Activated naive CD4-positive, alpha-beta T cell treated with anti-CD3 and anti-CD28 coated beads for 36 hours (primary cell): ENCODE results near the gene SYNRG. TPM values are rescaled to one million over a fixed set of nuclear protein-coding genes. Genes with fewer than 3 reads are reported as not detected.
A peak's percentile ranks its signal among the peaks of the same experiment; 100 is the strongest.

Experiments
- CTCF ChIA-PET: fragments of 350-600 bp; sonication (Branson Sonifier 250); formaldehyde crosslinking; loops from one replicate; lab custom pipeline; 2021; ENCODE audit warnings: antibody characterized with exemption; lab: Charles Lee
- DNase-seq: peaks from one replicate; pipeline ENCODE4 v3.0.0-alpha.2; 2020
- H3K27ac Mint-ChIP-seq: one replicate; pipeline ENCODE4 v1.8.0; 2021; ENCODE audit warnings: mild to moderate bottlenecking, mixed read lengths
- H3K27me3 Mint-ChIP-seq: one replicate; pipeline ENCODE4 v1.8.0; 2021; ENCODE audit warnings: low read depth, mixed read lengths
- H3K36me3 Mint-ChIP-seq: one replicate; pipeline ENCODE4 v1.8.0; 2021; ENCODE audit warnings: low read depth, mixed read lengths
- H3K4me1 Mint-ChIP-seq: one replicate; pipeline ENCODE4 v1.8.0; 2021; ENCODE audit warnings: low read depth, mixed read lengths
- H3K4me3 Mint-ChIP-seq: one replicate; pipeline ENCODE4 v1.8.0; 2021; ENCODE audit warnings: mild to moderate bottlenecking, moderate library complexity, mixed read lengths
- H3K9me3 Mint-ChIP-seq: one replicate; pipeline ENCODE4 v1.8.0; 2021; ENCODE audit warnings: mixed read lengths
- intact Hi-C: fragments of 100-400 bp; cut with micrococcal nuclease; formaldehyde crosslinking; loops from one replicate; pipeline ENCODE4 v1.15.1; 2023
- total RNA-seq, 2 experiments: library from RNA; stranded (reverse); gene quantifications; one replicate each; pipeline ENCODE4 v1.2.3, GENCODE V29; 2021

SYNRG gene
- total RNA-seq, 2 experiments from 2014 or later, result 39.1 to 40.1 TPM

DNA sequence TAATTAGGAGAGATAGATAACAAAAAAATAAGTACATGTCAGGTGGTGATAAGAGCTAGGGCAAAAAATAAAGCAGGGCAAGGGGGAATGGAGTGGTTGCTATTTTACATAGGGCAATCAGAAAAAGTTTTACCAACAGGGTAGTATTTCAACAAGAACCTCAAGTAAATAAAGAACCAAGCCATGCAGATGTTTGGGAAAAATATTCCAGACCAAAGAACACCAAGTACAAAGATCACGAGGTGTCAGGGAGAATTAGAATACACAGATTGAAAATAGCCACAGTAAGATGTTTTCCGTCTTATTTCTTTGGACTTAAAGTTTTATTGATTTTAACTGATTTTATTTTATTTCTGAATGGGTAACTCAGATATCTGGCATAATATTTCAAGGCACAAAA is 11.1 kb downstream of the SYNRG start:
- CTCF ChIA-PET, result no interaction called here
- Mint-ChIP-seq H3K4me1 (peaks cover 29% of the 10 kb centered on the region), H3K27ac (no peak overlapping the region), H3K36me3 (peaks cover 26% of the 10 kb centered on the region), H3K27me3 (no peaks in the 10 kb centered on the region), H3K4me3 (no peak overlapping the region), H3K9me3 (no peaks in the 10 kb centered on the region)
- intact Hi-C loops, result no loop called here
- DNase-seq, result no peak

- DNase-seq, result no peak
- peaks cover 47% of the 10 kb centered on the region for H3K4me1 Mint-ChIP-seq
- H3K9me3 Mint-ChIP-seq, result no peaks in the 10 kb centered on the region
- H3K27ac Mint-ChIP-seq, result peak overlapping the region; percentile 4
- CTCF ChIA-PET, result no interaction called here
- intact Hi-C loops, result no loop called here
- no peaks in the 10 kb centered on the region for H3K27me3 Mint-ChIP-seq
- no peak overlapping the region for H3K4me3 Mint-ChIP-seq
- peaks cover 26% of the 10 kb centered on the region for H3K36me3 Mint-ChIP-seq
These were observed 16.9 kb downstream of the SYNRG start for GRCh38 chr17:37592291-37592690.

DNA sequence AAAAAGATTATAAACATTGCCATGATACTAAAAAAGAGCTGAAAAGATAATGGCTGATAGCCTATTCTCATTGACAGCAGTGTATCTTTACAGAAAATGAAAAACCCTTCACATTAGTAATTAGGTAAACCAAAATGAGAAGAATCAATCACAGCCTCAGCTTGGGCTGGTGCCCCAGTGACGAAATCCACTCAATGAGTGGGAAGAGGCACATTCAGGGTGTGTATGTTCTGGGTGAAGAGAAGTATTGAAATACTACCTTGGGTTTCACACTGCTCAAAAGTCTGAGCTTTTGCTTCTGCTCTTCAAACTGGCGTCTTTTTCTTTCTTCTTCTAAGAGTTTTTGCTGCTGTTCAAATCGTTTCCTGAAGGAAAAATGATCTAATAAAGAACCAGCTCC is 24.2 kb downstream of the SYNRG start:
- no peaks in the 10 kb centered on the region for H3K27me3 Mint-ChIP-seq
- CTCF ChIA-PET, result no interaction called here
- no peak overlapping the region for H3K4me3 Mint-ChIP-seq
- H3K36me3 Mint-ChIP-seq, result peaks cover 13% of the 10 kb centered on the region
- no peak overlapping the region for H3K27ac Mint-ChIP-seq
- H3K9me3 Mint-ChIP-seq, result no peaks in the 10 kb centered on the region
- DNase-seq, result no peak
- peaks cover 14% of the 10 kb centered on the region for H3K4me1 Mint-ChIP-seq
- intact Hi-C loops, result loop anchor here (5.0 kb wide), 1 partner anchor 33 kb away; no protein-coding TSS in a partner anchor

DNA sequence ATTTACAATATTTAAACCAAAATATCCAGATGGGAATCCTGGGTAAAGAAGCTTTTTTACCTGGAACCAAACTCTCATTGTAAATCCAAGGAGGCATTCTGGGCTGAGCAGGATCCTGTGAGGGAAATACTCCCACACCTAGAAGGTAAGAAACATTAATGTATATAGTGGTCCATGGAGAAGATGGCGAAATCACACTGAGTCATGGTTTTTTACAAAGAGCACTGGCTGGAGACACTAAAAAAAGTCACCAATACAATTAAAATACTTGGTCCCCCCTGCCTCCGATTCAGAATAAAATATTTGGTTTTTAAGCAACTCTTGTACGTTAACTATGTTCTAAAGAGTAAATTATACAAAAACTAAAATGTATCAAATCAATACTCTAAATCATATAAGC is 32.9 kb downstream of the SYNRG start:
- intact Hi-C loops, result no loop called here
- CTCF ChIA-PET, result no interaction called here

GRCh38 chr17:37574427-37574826 is 34.8 kb downstream of the SYNRG start:
- intact Hi-C loops, result loop anchor here (5.0 kb wide), 1 partner anchor 33 kb away; the partner anchor contains the start of gene SYNRG
- Mint-ChIP-seq H3K4me1 (no peaks in the 10 kb centered on the region), H3K27ac (no peak overlapping the region), H3K9me3 (peaks cover 4% of the 10 kb centered on the region), H3K4me3 (no peak overlapping the region), H3K27me3 (no peaks in the 10 kb centered on the region), H3K36me3 (peaks cover 31% of the 10 kb centered on the region)
- CTCF ChIA-PET, result no interaction called here
- no peak for DNase-seq

More for the DNA sequence above, 32.9 kb downstream of the SYNRG start:
- H3K4me3 Mint-ChIP-seq, result no peak overlapping the region
- no peak for DNase-seq
- H3K27me3 Mint-ChIP-seq, result no peaks in the 10 kb centered on the region
- no peak overlapping the region for H3K27ac Mint-ChIP-seq
- H3K4me1 Mint-ChIP-seq, result no peaks in the 10 kb centered on the region
- H3K36me3 Mint-ChIP-seq, result peaks cover 34% of the 10 kb centered on the region
- H3K9me3 Mint-ChIP-seq, result peaks cover 4% of the 10 kb centered on the region

GRCh38 chr17:37571674-37572073 is 37.5 kb downstream of the SYNRG start:
- no peak for DNase-seq
- intact Hi-C loops, result loop anchor here (5.0 kb wide), 1 partner anchor 36 kb away; the partner anchor contains the start of gene SYNRG
- Mint-ChIP-seq H3K4me1 (no peaks in the 10 kb centered on the region), H3K36me3 (peaks cover 38% of the 10 kb centered on the region), H3K4me3 (no peak overlapping the region), H3K27me3 (no peaks in the 10 kb centered on the region), H3K9me3 (peaks cover 4% of the 10 kb centered on the region), H3K27ac (no peak overlapping the region)
- CTCF ChIA-PET, result no interaction called here

DNA sequence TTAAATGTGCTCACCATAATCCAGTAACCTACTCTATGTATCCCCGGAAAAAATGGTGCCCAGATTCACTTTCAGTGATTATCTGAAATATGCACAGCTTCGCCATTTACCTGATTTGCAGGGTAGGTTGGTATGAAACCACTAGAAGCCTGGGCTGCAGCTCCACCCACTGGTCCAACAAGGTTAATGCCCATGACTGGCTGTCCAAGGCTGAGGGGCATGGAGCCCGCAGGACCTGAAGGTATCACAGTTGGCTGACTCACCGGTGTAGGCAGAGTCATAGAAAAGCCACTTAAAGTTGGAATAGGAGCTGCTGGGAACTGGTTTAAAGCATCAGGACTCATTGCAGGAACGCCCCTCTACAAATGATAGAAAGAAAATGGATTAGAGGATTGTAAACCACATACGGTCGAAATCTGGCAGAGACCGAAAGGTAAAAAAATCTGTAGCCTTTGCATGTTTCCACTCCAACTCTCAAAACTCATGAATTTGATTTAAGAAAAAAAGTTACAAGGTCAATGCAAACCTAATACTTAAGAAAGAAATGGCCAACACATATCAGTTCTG is 38.6 kb downstream of the SYNRG start:
- no peaks in the 10 kb centered on the region for H3K4me1 Mint-ChIP-seq
- H3K4me3 Mint-ChIP-seq, result no peak overlapping the region
- intact Hi-C loops, result loop anchor here (1.0 to 5.0 kb wide), 3 partner anchors 37 to 197 kb away; partner anchors contain the start of gene SYNRG
- CTCF ChIA-PET, result interaction anchor here (0.6 to 1.8 kb wide), 4 partner anchors 19 to 221 kb away, joined by 3 to 9 read pairs (median 4); no protein-coding TSS in a partner anchor
- H3K27ac Mint-ChIP-seq, result no peak overlapping the region
- peaks cover 38% of the 10 kb centered on the region for H3K36me3 Mint-ChIP-seq
- peaks cover 4% of the 10 kb centered on the region for H3K9me3 Mint-ChIP-seq
- no peaks in the 10 kb centered on the region for H3K27me3 Mint-ChIP-seq
- peak; percentile 62 for DNase-seq

DNA sequence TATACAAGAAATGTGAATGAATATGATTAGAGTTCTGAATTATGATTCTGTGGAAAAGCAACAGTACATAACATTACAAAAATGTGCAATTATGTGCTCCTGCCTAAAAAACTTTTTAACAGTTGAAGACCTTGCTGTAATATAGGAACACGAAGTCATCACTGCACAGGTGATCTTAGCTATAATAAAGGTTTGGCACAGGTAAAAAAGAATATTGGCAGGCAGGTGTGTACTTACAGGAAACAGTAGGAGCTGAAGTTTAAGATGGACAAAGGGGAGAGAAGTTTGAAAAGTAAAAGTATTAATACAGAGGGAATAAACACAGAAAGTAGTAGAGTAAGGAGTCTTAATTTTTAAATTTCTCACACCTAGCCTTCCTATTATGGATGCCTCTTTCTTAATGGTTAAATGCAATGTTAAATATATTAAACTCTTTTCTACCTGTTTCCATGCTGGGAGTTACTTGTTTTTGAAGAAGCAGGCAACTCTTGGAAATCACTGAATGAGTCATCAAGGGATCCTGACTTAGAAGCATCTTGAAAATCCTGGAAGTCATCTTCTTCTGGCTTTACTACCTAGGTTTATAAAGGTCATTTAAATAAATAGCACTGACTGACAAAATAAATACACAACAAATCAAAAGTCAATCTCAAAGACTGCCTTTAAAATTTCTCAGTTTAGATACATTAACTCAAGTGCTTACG is 40.7 kb downstream of the SYNRG start:
- Mint-ChIP-seq H3K27ac (no peak overlapping the region), H3K36me3 (peaks cover 37% of the 10 kb centered on the region), H3K27me3 (no peaks in the 10 kb centered on the region), H3K4me3 (no peak overlapping the region), H3K4me1 (peaks cover 6% of the 10 kb centered on the region), H3K9me3 (no peaks in the 10 kb centered on the region)
- CTCF ChIA-PET, result interaction anchor here (0.6 to 1.8 kb wide), 2 partner anchors 14 to 41 kb away, joined by 3 to 9 read pairs; no protein-coding TSS in a partner anchor
- intact Hi-C loops, result no loop called here
- no peak for DNase-seq

- intact Hi-C loops, result no loop called here
- Mint-ChIP-seq H3K36me3 (peaks cover 35% of the 10 kb centered on the region), H3K27me3 (no peaks in the 10 kb centered on the region), H3K27ac (no peak overlapping the region), H3K9me3 (no peaks in the 10 kb centered on the region), H3K4me3 (no peak overlapping the region), H3K4me1 (peaks cover 6% of the 10 kb centered on the region)
- CTCF ChIA-PET, result no interaction called here
- no peak for DNase-seq
These were observed 41.7 kb downstream of the SYNRG start for GRCh38 chr17:37567538-37567937.

DNA sequence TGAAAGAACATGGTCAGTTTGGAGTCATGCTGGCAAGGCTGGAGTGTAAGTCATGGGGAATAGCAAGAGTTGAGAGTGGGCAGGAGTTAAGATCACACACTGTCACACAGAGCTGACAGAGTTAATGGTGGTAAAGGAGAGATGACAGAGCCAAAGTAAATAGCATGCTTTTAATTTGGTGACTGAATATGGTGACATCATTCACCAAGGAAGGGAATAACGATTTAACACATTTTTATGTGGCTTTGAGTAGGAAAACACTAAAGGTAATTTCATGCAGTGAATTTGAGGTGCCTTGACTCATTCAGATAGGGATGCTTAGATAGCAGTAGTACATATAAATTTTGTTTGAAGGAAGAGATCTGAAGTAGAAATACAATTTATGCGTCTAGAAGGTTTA is 42.1 kb downstream of the SYNRG start:
- Mint-ChIP-seq H3K36me3 (peaks cover 38% of the 10 kb centered on the region), H3K27me3 (no peaks in the 10 kb centered on the region), H3K4me3 (no peak overlapping the region), H3K4me1 (peaks cover 6% of the 10 kb centered on the region), H3K27ac (no peak overlapping the region), H3K9me3 (no peaks in the 10 kb centered on the region)
- CTCF ChIA-PET, result no interaction called here
- intact Hi-C loops, result no loop called here
- DNase-seq, result no peak

GRCh38 chr17:37564252-37564651 is 45.0 kb downstream of the SYNRG start:
- Mint-ChIP-seq H3K4me3 (no peak overlapping the region), H3K4me1 (peaks cover 6% of the 10 kb centered on the region), H3K36me3 (peaks cover 39% of the 10 kb centered on the region), H3K27me3 (no peaks in the 10 kb centered on the region), H3K27ac (peak overlapping the region; percentile 53), H3K9me3 (no peaks in the 10 kb centered on the region)
- intact Hi-C loops, result no loop called here
- CTCF ChIA-PET, result no interaction called here
- no peak for DNase-seq

- no peak overlapping the region for H3K4me3 Mint-ChIP-seq
These were observed 47.0 kb downstream of the SYNRG start for GRCh38 chr17:37562016-37562745.

More at GRCh38 chr17:37562016-37562745, 47.0 kb downstream of the SYNRG start:
- Mint-ChIP-seq H3K9me3 (no peaks in the 10 kb centered on the region), H3K27ac (no peak overlapping the region), H3K4me1 (peaks cover 6% of the 10 kb centered on the region), H3K27me3 (no peaks in the 10 kb centered on the region), H3K36me3 (peaks cover 37% of the 10 kb centered on the region)
- intact Hi-C loops, result no loop called here
- CTCF ChIA-PET, result interaction anchor here (0.6 kb wide), 2 partner anchors 46 to 51 kb away, joined by 3 to 4 read pairs; no protein-coding TSS in a partner anchor
- no peak for DNase-seq
